ENCODE results near the gene SMURF1.

Gene SMURF1

DNA sequence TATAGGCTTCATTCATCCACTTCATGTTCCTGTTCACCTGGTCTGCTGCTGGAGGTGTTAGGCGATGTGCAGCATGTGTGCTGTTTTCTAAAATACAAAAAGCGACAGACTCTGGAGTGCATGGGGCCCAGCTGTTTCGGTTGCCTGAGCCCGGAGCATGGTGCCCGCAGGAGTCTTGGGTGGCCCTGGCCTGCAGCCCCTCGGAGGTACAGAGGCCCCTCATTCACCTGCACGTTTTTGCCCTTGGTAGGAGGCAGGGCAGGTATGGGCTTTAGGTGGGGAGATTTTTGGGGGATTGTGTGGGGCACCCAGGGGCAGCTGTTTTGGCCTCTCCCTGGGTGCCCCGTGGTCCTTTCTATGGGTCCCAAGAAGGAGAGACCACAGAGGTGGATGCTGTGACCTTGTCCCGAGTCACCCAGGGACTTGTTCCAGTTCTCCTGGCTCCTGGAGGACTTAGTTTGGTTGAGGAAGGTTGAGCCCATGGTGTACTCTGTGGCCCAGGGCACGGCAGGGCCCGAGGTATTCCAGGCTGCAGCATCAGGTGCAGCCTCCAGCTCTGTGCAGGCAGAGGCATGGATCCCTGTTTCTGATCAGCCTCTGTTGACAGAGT is 134.9 kb downstream of the SMURF1 start:
- no peaks in the 10 kb centered on the region for H3K4me1 Mint-ChIP-seq
- DNase-seq (ENCODE audit: low spot score in 2 of 2) = no peak
- no peak overlapping the region for H3K4me3 Mint-ChIP-seq
- H3K9me3 Mint-ChIP-seq = no peaks in the 10 kb centered on the region
- H3K27ac Mint-ChIP-seq = no peak overlapping the region
- no peak for ATAC-seq
- peaks cover 100% of the 10 kb centered on the region for H3K36me3 Mint-ChIP-seq

DNA sequence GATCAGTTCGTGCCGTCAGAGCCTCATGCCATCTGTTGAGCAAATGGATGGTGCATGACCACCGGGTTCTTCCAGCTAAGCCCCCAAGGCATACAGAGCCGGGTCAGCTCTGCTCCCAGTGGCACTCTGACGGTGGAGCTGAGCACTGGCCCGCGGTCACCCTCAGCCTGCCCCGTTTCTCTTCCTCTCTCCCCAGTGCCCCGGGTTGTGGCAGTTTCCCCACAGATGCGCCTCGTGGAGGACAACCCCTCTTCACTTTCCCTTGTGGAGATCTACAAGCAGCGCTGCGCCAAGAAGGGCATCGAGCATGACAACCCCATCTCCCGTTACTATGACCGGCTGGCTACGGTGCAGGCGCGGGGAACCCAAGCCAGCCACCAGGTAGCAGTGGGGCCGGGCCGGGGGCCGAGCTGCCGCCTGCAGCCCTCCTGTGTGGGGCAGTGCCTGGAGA is 135.7 kb downstream of the SMURF1 start:
- DNase-seq (ENCODE audit: low spot score in 2 of 2) = no peak
- no peaks in the 10 kb centered on the region for H3K4me1 Mint-ChIP-seq
- peaks cover 100% of the 10 kb centered on the region for H3K36me3 Mint-ChIP-seq
- no peaks in the 10 kb centered on the region for H3K9me3 Mint-ChIP-seq
- no peak overlapping the region for H3K4me3 Mint-ChIP-seq
- ATAC-seq = no peak
- H3K27ac Mint-ChIP-seq = no peak overlapping the region

DNA sequence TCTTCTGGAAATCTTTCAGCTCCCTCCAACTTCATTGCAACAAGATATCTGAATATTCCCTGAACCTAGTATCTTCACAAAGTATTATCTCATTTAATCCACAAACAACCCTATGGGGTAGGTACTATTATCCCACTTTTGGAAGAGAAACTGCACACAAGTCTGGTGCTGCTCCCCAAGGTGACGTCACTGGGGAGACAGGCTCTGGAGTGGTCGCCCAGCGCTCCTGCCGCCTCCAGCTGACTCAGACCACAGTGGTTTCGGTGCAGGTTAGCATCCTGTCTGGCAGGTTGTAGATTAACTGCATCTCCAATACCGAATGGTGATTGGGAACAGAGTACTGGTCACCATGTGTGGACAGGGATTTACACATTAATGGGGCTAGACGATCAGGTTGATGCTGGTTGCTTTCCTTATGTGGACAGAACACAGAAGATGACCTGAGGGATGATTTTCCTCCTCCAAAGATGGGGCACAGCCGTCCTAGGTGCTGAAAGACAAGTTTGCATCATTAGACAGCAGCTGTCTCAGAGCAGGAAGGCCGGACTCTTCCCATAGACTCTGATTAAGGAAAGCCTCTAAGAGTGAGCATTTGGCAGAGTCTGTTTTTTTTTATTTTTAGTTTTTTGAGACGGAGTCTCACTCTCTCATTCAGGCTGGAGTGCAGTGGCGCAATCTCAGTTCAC is 137.0 kb downstream of the SMURF1 start:
- DNase-seq (ENCODE audit: low spot score in 2 of 2) (no peak), ATAC-seq (no peak)
- H3K9me3 Mint-ChIP-seq = no peaks in the 10 kb centered on the region
- H3K4me1 Mint-ChIP-seq = no peaks in the 10 kb centered on the region
- peaks cover 100% of the 10 kb centered on the region for H3K36me3 Mint-ChIP-seq
- no peak overlapping the region for H3K4me3 Mint-ChIP-seq
- no peak overlapping the region for H3K27ac Mint-ChIP-seq

DNA sequence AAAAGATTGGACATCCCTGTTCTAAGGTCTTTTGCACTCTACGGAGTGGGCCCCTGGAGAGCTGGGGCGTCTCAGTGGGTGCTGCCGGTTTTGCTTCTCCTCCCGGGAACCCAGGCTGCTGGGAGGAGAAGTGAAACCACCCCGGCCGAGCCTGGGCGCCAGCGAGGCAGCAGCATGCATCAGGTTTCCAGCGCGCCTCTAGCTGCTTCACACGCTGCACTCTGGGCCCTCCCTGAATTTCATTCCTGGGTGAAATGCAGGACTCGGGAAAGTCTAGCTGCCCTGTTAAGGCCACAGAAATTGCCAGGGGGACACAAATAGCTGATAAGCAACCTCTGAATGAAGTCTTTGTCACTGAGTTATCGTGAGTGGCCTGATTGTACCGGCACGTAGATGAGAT is 138.1 kb downstream of the SMURF1 start:
- Mint-ChIP-seq H3K27ac (no peak overlapping the region), H3K4me1 (no peaks in the 10 kb centered on the region), H3K36me3 (peaks cover 100% of the 10 kb centered on the region), H3K9me3 (no peaks in the 10 kb centered on the region), H3K4me3 (no peak overlapping the region)
- DNase-seq (ENCODE audit: low spot score in 2 of 2) (no peak), ATAC-seq (no peak)

DNA sequence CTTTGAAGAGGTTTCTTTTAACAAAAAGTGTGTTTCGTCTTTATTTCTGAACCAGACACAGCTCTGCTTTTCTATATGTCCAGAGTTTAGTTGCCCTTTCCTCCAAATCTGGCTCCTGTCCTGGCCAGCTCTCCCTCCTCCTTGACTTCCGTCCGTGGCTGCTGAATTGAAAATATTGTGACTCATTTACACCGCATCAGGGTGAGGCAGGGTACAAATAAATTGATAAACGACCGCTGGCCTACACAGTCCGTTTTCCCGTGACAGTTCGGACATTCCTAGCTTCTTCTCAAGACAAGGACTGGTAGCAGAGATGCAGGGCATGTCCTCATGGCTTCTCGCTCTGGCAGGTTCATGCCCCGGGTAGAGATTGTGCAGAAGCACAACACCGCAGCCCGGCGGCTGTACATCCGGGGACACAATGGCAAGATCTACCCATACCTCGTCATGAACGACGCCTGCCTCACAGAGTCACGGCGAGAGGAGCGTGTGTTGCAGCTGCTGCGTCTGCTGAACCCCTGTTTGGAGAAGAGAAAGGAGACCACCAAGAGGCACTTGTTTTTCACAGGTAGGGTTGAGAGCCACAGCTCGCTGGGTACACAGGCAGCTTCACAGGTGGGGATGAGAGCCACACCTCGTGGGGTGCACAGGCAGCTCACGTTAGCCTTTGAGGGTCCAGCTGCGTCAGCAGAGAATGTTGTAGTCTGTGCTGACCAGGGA is 139.0 kb downstream of the SMURF1 start:
- Mint-ChIP-seq H3K9me3 (no peaks in the 10 kb centered on the region), H3K4me1 (no peaks in the 10 kb centered on the region), H3K36me3 (peaks cover 100% of the 10 kb centered on the region), H3K4me3 (no peak overlapping the region), H3K27ac (peak overlapping the region; percentile 21)
- ATAC-seq (no peak), DNase-seq (ENCODE audit: low spot score in 2 of 2) (no peak)

DNA sequence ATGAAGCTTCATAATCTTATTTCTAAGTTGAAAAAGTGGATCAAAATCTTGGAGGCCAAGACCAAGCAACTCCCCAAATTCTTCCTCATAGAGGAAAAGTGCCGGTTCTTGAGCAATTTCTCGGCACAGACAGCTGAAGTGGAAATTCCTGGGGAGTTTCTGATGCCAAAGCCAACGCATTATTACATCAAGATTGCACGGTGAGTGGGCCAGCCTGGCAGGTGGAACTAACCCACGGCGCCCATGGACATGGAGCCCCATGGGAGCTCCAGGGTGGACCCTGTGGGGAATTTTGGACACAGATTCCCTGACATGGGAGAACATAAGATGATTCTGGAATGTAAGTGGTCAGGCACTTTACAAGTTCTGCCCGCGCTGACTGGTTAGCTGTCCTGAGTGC is 139.7 kb downstream of the SMURF1 start:
- Mint-ChIP-seq H3K27ac (no peak overlapping the region), H3K9me3 (no peaks in the 10 kb centered on the region), H3K4me1 (no peaks in the 10 kb centered on the region), H3K36me3 (peaks cover 99% of the 10 kb centered on the region), H3K4me3 (no peak overlapping the region)
- DNase-seq (ENCODE audit: low spot score in 2 of 2) (no peak), ATAC-seq (no peak)

DNA sequence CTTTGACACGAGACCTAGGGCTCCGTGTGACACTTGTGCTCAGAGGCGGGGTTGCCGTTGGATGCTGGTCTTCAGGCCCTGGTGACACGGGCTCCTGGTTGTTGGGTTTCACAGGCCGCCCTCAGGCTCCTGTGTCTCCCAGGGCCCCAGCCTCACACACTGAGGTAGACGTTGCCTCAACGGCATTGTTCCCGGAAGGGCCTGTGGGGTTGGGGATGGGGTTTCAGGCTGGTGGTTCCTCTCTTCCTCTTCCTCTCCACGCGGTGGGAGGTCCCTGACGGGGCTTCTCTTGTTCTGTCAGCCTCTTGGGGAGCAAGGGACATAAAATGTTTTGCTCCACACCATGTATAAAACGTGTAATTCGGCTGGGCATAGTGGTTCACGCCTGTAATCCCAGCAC is 140.5 kb downstream of the SMURF1 start:
- Mint-ChIP-seq H3K9me3 (no peaks in the 10 kb centered on the region), H3K27ac (no peak overlapping the region), H3K36me3 (peaks cover 99% of the 10 kb centered on the region), H3K4me1 (no peaks in the 10 kb centered on the region), H3K4me3 (no peak overlapping the region)
- ATAC-seq (no peak), DNase-seq (ENCODE audit: low spot score in 2 of 2) (no peak)

DNA sequence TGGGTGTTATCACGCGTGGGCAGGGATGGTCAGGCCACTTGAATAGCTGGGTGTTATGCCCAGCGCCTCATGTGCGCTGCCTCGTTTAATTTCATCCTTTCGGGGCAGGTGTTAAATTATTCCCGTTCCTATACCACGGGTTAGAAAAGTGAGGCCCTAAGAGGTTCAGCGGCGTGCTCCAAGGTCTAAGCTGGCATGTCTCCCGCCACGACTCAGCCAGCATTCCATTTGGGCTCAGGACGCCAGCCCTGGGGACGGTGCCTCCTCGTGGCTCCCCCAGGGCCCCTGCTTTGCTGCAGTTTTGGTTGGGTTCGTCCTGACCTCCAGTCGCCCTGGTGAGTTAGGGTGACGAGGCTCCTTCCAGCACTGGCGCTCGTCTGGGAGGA is 141.1 kb downstream of the SMURF1 start:
- peaks cover 99% of the 10 kb centered on the region for H3K36me3 Mint-ChIP-seq
- no peaks in the 10 kb centered on the region for H3K9me3 Mint-ChIP-seq
- H3K4me3 Mint-ChIP-seq = no peak overlapping the region
- no peaks in the 10 kb centered on the region for H3K4me1 Mint-ChIP-seq
- ATAC-seq = no peak
- DNase-seq (ENCODE audit: low spot score in 2 of 2) = no peak
- H3K27ac Mint-ChIP-seq = no peak overlapping the region

DNA sequence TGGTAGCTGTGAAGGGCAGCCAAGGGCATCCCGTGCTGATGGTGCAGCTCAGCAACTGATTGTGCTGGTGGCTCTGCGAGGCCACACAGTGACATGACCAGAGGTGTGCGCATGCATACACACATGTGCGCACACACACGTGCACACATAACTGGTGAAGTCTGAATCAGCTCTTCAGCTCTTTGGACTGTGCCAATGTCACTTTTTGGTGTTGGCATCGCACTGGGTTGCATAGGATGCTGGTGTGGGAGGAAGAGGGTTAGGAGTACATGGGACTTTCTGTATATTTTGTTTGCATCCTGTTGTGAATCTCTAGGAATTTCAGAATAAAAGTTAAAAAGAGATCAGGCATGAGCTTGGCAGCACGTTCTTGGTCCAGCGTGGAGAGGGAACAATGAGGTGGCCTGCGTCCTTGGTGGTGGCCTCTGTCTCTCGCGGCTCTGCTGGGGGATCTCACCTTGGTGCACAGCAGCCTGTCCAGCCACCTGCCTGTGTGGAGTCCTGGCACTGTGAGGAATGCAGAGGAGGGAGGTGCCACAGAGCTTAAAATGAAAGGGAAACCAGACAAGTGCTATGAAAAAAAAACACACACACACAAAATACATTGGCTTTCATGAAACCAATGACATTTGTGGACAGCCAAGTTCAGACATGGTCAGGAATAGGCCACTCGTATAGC is 141.6 kb downstream of the SMURF1 start:
- Mint-ChIP-seq H3K27ac (peak overlapping the region; percentile 45), H3K4me1 (no peaks in the 10 kb centered on the region), H3K36me3 (peaks cover 99% of the 10 kb centered on the region), H3K4me3 (no peak overlapping the region), H3K9me3 (no peaks in the 10 kb centered on the region)
- no peak for DNase-seq (ENCODE audit: low spot score in 2 of 2)
- ATAC-seq = no peak

DNA sequence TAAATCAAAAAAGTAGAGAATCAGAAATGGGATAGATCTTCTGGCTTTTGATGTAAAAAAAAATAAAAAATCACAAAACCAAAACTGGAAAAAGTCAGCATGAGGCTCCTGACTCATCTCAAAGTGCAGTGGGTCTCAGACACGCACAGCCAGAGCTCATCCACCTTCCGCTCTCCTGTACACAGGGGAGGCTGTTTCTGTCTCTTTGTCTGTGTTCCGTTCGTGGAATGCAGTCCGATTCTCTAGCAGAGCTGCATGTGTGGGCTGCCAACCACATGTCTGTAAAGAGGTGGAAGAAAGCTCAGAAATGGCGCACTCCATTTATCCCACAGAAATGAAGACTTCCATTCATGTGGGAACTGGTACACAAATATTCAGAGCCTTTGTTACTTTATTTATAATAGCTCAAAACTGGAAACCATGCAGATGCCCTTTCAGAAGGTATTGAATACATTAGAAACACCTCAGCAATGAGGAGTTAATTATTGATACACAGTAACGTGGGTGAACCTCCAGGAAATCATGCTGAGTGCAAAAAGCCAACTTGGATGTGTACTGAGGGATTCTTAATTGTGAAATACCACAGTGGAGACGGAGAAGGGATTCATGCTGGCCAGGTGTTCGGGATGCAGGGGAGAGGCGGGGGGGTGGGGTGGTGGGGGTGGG is 142.3 kb downstream of the SMURF1 start:
- peak overlapping the region; percentile 45 for H3K27ac Mint-ChIP-seq
- peaks cover 99% of the 10 kb centered on the region for H3K36me3 Mint-ChIP-seq

DNA sequence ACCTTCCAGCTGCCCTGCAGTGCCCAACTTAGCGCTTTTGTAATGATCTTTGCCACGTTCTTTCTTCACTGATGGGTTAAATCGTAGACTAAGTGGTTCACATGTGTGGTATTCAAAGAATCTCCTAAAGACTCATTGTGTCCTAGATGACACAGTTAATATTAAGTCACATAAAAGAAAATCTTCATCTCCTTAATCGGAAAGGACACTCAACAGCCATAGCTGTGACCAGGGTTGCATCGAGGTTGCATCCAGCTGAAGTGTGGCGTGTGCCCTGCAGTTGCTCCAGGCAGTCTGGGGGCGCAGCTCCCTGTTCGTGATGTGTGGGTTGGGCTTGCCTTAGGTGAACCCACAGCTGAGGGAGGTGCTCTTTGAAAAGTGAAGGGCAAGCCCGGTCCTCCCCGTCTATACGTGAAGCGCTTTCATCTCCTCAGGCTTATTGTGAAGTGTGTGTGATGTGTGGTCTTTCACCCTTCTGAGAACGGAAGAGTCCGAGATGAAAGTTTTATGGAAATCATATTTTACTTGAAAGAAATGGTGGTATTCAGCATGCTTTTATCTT is 142.9 kb downstream of the SMURF1 start:
- H3K36me3 Mint-ChIP-seq = peaks cover 99% of the 10 kb centered on the region
- no peaks in the 10 kb centered on the region for H3K9me3 Mint-ChIP-seq
- H3K4me1 Mint-ChIP-seq = peaks cover 4% of the 10 kb centered on the region
- ATAC-seq = no peak
- no peak overlapping the region for H3K4me3 Mint-ChIP-seq
- DNase-seq (ENCODE audit: low spot score in 2 of 2) = no peak
- H3K27ac Mint-ChIP-seq = peak overlapping the region; percentile 45

More for the DNA sequence above, 142.3 kb downstream of the SMURF1 start:
- H3K4me1 Mint-ChIP-seq = no peaks in the 10 kb centered on the region
- H3K4me3 Mint-ChIP-seq = no peak overlapping the region
- no peaks in the 10 kb centered on the region for H3K9me3 Mint-ChIP-seq
- ATAC-seq (no peak), DNase-seq (ENCODE audit: low spot score in 2 of 2) (no peak)

DNA sequence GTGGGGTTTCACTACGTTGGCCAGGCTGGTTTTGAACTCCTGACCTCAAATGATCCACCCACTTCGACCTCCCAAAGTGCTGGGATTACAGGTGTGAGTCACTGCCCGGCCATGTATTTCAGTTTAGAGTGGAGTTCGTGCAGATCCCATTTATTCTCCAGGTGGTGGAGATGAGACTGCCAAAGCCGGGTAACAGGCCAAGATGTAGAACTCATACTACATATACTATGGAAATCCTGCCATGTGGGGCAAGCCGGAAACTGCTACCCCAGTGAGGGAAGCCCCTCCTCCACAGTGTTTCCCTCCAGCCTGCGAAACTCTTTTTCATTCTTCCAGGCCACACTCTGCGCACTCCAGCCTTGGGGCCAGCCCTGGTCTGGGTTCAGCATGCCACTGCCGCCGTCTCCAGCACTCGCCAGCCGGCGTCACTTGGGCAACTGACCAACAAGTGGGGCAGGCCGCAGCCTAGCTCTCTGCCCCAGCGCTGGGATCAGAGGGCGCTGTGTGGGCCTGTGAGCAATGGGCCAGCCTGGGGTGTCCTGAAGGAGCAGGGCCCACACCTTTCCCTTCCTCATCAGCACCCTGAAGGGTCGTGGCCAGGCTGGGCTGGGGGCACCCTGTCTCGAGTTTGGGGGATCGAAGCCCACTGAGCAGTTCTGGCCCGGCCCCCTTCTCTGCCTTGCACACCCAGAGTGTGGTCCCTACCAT is 143.6 kb downstream of the SMURF1 start:
- H3K4me1 Mint-ChIP-seq = peaks cover 10% of the 10 kb centered on the region
- peaks cover 99% of the 10 kb centered on the region for H3K36me3 Mint-ChIP-seq
- ATAC-seq (no peak), DNase-seq (ENCODE audit: low spot score in 2 of 2) (no peak)
- peak overlapping the region; percentile 45 for H3K27ac Mint-ChIP-seq
- H3K4me3 Mint-ChIP-seq = no peak overlapping the region
- H3K9me3 Mint-ChIP-seq = no peaks in the 10 kb centered on the region

DNA sequence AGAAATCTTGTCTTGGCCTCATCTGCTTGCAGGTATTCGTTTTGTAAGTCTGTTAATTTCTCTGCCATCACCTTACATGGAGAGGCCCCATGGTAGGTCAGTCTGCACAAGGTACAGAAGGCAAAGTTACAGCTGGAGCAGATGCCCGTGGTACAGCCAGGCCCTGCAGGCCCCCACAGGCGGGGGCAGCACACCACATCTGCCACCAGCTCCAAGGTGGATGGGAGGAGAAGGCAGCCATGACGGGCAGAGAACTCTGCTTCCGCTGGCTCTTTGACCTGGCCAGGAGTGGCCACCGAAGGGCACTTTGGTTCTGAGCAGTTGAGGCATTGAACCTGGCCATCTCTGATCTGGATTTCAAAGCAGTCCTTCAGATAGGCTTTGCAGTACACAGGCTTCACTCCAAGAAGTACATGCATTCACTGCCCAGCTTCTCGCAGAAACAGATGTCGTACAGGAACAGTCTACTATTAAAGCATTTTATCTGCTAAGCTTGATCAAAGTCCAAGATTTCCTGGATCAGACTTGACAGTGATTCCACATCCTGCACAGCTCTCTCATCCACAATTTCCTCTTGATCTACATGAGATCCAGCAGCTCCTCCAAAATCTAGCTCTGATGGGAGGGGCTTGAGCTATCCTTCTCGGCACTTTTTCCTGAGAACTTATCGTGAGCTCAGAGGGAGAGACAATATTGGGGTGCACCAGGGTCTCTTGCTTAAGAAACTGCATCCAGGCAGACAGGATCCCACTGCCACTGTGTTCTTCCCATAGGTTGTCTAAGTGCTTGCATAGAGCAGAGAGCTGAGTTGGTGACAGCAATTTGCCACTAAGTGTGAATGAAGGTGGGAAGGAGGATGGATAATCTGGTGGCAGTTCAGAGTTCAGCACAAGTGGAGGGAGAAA is 144.8 kb downstream of the SMURF1 start:
- ATAC-seq = no peak
- Mint-ChIP-seq H3K9me3 (no peaks in the 10 kb centered on the region), H3K36me3 (peaks cover 99% of the 10 kb centered on the region), H3K4me1 (peaks cover 11% of the 10 kb centered on the region), H3K27ac (peak overlapping the region; percentile 27), H3K4me3 (no peak overlapping the region)
- DNase-seq (ENCODE audit: low spot score in 2 of 2) = no peak
